Breast epithelium (tissue), 3 donors: Measurements from ENCODE around the gene CHD2.

Experiments
- CTCF ChIP-seq, 3 donors: fragments of 450-650 bp; IDR thresholded peaks; one replicate each; pipeline ENCODE4 v1.5.1; 2016 to 2017; ENCODE audit warnings: antibody characterized with exemption in 3 of 3, mild to moderate bottlenecking in 3 of 3, moderate library complexity in 3 of 3
- POLR2AphosphoS5 ChIP-seq, 3 donors: sonication (generic); formaldehyde crosslinking; IDR thresholded peaks; one replicate each; pipeline ENCODE4 v1.6.1; 2017; ENCODE audit warnings: antibody characterized with exemption in 3 of 3

- TF ChIP-seq POLR2AphosphoS5 (IDR thresholded peaks at IDR 0.05) (no peak), CTCF (IDR thresholded peaks at IDR 0.05) (no peak)
These were observed 152.2 kb downstream of the CHD2 start for GRCh38 chr15:93052090-93052879.
